GM18867 (cell line): ENCODE data around the gene ZMAT3.
"Not testable (repeated sequence)": the region's sequence is repeated elsewhere in the genome, so short reads cannot be mapped to it uniquely, and the experiment has no call there.

Experiments used
- ATAC-seq: cut with Tn5 transposase; IDR thresholded peaks from one replicate; pipeline ENCODE4 v1.9.1; 2021; ENCODE audit warnings: mild to moderate bottlenecking, moderate library complexity; ENCODE audit not compliant: unreplicated experiment

Gene ZMAT3

GRCh38 chr3:179069762-179070390 is 1.7 kb downstream of the ZMAT3 start:
- ATAC-seq: no peak

GRCh38 chr3:179068779-179069530 is 2.7 kb downstream of the ZMAT3 start:
- no peak for ATAC-seq

GRCh38 chr3:179067839-179068238 is 3.8 kb downstream of the ZMAT3 start:
- ATAC-seq: no peak

GRCh38 chr3:179067291-179067690 is 4.3 kb downstream of the ZMAT3 start:
- ATAC-seq: no peak

GRCh38 chr3:179063945-179064560 is 7.6 kb downstream of the ZMAT3 start:
- ATAC-seq: no peak

GRCh38 chr3:179056326-179056725 is 15.3 kb downstream of the ZMAT3 start:
- no peak for ATAC-seq

GRCh38 chr3:179054565-179054964 is 17.0 kb downstream of the ZMAT3 start:
- ATAC-seq: not testable (repeated sequence)

GRCh38 chr3:179046497-179047353 is 24.9 kb downstream of the ZMAT3 start:
- ATAC-seq: peak; percentile 84

GRCh38 chr3:179045719-179046402 is 25.7 kb downstream of the ZMAT3 start:
- ATAC-seq: peak; percentile 67

- not testable (repeated sequence) for ATAC-seq
These were observed 32.7 kb downstream of the ZMAT3 start for GRCh38 chr3:179038899-179039251.

- ATAC-seq: no peak
These were observed 33.3 kb downstream of the ZMAT3 start for GRCh38 chr3:179038216-179038898.

- no peak for ATAC-seq
These were observed 34.3 kb downstream of the ZMAT3 start for GRCh38 chr3:179037351-179037750.

GRCh38 chr3:179036626-179037300 is 34.8 kb downstream of the ZMAT3 start:
- no peak for ATAC-seq

GRCh38 chr3:179036226-179036625 is 35.4 kb downstream of the ZMAT3 start:
- ATAC-seq: no peak

GRCh38 chr3:179035232-179035631 is 36.4 kb downstream of the ZMAT3 start:
- no peak for ATAC-seq

GRCh38 chr3:179033304-179033657 is 38.3 kb downstream of the ZMAT3 start:
- ATAC-seq: not testable (repeated sequence)

GRCh38 chr3:179032454-179033303 is 38.9 kb downstream of the ZMAT3 start:
- not testable (repeated sequence) for ATAC-seq

- no peak for ATAC-seq
These were observed 42.5 kb downstream of the ZMAT3 start for GRCh38 chr3:179029096-179029495.

- no peak for ATAC-seq
These were observed 43.2 kb downstream of the ZMAT3 start for GRCh38 chr3:179028408-179028807.
